AG04450 (cell line): ENCODE measurements around the gene GAB1. TPM values are rescaled to one million over a fixed set of nuclear protein-coding genes. Genes with fewer than 3 reads are reported as not detected.

Experiments used
- CTCF ChIA-PET: fragments of 300-600, 350-600 bp; formaldehyde crosslinking; extraction: SDS; loops from one replicate; lab custom pipeline; 2022; ENCODE audit warnings: antibody characterized with exemption, inconsistent platforms; lab: Charles Lee
- POLR2A ChIA-PET: fragments of 350-600 bp; formaldehyde crosslinking; extraction: SDS; loops from one replicate; lab custom pipeline; 2021; ENCODE audit warnings: antibody characterized with exemption, inconsistent platforms; lab: Yijun Ruan, JAX
- DNase-seq: peaks from one replicate; pipeline ENCODE4 v3.0.0-alpha.2; 2011; ENCODE audit warnings: low read depth, low spot score
- H3K27ac ChIP-seq: one replicate; pipeline ENCODE4 v1.5.1; 2012; ENCODE audit warnings: low read depth, low read length, control low read depth
- H3K27me3 ChIP-seq: one replicate; pipeline ENCODE4 v1.6.0; 2012; ENCODE audit warnings: low read length; ENCODE audit not compliant: control insufficient read depth, insufficient read depth
- H3K4me3 ChIP-seq: 2 replicates; pipeline ENCODE4 v1.5.1; 2011; ENCODE audit warnings: mild to moderate bottlenecking, low read depth, low read length, control low read depth
- H3K9me3 ChIP-seq: 2 replicates; pipeline ENCODE4 v1.5.1; 2012; ENCODE audit warnings: low read length; ENCODE audit not compliant: control insufficient read depth, insufficient read depth
- polyA plus RNA-seq: library from polyadenylated mRNA; depleted of rRNA; stranded (reverse); fragments of >200 nt; gene quantifications from 2 replicates; pipeline ENCODE4 v1.2.3, GENCODE V29; 2011
- TF ChIP-seq, protein P1 (sequence below): IDR thresholded peaks from 2 replicates; pipeline ENCODE4 v1.5.1; 2011; ENCODE audit warnings: low read depth, low read length, control low read depth, inconsistent platforms

GAB1 gene
- polyA plus RNA-seq, 1 experiment: 13.8 TPM

DNA sequence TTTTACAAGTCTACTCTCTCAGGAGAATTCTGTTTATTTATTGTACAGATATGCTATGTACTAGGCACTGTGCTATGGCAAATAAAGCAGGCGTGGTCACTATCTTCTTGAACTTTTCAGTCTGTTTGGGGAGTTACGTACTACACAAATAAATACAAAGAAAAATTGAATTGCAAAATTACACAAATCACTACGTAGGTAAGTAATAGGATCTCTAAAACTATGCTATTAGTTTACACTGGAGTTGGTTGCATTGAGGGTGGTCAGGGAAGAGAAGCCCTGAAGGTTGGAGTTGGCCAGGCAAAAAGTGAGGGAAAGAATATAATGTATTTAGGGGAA lies 75.7 kb downstream of the GAB1 start:
- CTCF ChIA-PET: interaction anchor here (1.5 kb wide), 1 partner anchor 12 kb away, joined by 3 read pairs; no protein-coding TSS in a partner anchor
- TF ChIP-seq, protein P1, sequence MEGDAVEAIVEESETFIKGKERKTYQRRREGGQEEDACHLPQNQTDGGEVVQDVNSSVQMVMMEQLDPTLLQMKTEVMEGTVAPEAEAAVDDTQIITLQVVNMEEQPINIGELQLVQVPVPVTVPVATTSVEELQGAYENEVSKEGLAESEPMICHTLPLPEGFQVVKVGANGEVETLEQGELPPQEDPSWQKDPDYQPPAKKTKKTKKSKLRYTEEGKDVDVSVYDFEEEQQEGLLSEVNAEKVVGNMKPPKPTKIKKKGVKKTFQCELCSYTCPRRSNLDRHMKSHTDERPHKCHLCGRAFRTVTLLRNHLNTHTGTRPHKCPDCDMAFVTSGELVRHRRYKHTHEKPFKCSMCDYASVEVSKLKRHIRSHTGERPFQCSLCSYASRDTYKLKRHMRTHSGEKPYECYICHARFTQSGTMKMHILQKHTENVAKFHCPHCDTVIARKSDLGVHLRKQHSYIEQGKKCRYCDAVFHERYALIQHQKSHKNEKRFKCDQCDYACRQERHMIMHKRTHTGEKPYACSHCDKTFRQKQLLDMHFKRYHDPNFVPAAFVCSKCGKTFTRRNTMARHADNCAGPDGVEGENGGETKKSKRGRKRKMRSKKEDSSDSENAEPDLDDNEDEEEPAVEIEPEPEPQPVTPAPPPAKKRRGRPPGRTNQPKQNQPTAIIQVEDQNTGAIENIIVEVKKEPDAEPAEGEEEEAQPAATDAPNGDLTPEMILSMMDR: no peak
- H3K4me3 ChIP-seq: no peak overlapping the region
- no peaks in the 10 kb centered on the region for H3K9me3 ChIP-seq
- H3K27ac ChIP-seq: no peak overlapping the region
- POLR2A ChIA-PET: no interaction called here
- DNase-seq: no peak
- no peaks in the 10 kb centered on the region for H3K27me3 ChIP-seq

DNA sequence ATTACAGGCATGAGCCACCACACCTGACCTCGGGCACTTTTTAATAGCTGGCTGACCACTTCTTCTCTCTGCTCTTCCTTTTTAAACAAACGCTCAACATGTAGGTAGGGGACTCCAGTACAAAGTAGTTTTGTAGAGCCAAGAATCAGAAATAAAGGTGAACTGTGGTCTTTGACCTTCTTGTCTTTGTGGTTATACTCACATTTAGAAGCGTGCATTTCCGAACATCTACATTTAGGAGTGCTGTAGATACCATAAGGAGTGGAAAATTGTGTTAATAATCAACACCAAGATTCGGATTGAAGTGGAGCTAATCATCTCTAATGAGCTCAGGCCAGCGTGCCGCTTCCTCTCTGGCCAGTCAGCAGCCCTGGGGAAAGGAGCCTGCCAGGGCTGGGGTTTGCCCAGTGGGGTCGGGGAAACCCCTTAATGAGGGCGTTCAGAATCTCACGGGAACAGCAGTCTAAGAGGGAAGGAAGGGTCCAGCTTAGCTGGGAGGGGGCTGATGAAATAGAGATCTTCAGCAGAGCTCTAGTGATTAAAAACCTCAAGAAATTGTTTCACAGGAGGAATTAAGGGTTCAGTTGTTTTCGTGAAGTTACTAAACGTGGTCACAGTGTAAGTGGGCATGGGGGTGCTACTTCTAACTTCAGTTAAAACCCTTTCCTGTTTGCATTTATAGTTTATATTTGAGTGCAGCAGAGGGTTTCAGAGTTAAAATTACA lies 81.2 kb downstream of the GAB1 start:
- H3K27me3 ChIP-seq: no peaks in the 10 kb centered on the region
- CTCF ChIA-PET: interaction anchor here (0.8 to 0.9 kb wide), 2 partner anchors 17 to 41 kb away, joined by 3 read pairs; no protein-coding TSS in a partner anchor
- TF ChIP-seq, protein P1: no peak
- no peak overlapping the region for H3K27ac ChIP-seq
- POLR2A ChIA-PET: no interaction called here
- H3K4me3 ChIP-seq: no peak overlapping the region
- no peaks in the 10 kb centered on the region for H3K9me3 ChIP-seq
- DNase-seq: no peak

DNA sequence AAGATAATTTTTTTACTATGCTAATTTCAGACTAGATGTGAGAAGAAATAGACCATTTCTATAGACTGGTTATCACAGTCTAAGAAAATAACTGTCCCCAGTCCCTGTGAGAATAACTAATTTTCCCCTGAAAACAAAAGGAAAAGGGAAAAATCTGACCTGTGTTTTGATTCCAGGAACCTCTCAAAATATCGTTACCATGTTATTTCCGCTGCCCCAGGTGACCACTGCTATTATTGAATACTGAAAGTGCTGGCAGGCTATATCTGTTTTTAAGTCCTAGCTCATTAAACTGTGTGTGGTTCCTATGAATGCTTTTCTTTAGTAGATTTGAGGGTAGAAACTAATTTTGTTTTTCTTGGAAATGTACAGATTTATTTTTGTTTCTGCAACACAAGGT lies 83.6 kb downstream of the GAB1 start:
- CTCF ChIA-PET: no interaction called here
- POLR2A ChIA-PET: no interaction called here
- no peaks in the 10 kb centered on the region for H3K27me3 ChIP-seq
- no peaks in the 10 kb centered on the region for H3K9me3 ChIP-seq
- no peak overlapping the region for H3K4me3 ChIP-seq
- DNase-seq: no peak
- H3K27ac ChIP-seq: no peak overlapping the region
- TF ChIP-seq, protein P1: no peak

DNA sequence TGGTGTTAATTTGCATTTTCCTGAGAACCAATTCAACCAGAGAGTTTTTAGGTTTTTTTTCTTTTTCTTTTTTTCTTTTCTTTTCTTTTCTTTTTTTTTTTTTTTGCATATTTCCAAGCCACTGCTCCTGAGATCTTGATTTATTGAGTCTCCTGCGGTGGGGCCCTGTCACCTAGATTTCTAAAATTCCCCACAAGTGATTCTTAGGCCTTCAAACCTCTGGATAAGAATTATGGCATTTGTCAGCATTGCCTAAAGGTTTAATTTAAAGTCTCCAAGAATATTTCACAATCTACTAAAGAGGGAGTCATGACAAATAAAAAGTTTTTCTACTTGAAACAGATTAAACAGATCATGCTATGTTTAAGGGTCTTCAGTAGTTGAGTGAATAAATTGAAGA lies 84.9 kb downstream of the GAB1 start:
- DNase-seq: no peak
- H3K9me3 ChIP-seq: no peaks in the 10 kb centered on the region
- TF ChIP-seq, protein P1: no peak
- H3K27ac ChIP-seq: no peak overlapping the region
- ChIA-PET POLR2A (no interaction called here), CTCF (no interaction called here)
- H3K27me3 ChIP-seq: no peaks in the 10 kb centered on the region
- H3K4me3 ChIP-seq: no peak overlapping the region

DNA sequence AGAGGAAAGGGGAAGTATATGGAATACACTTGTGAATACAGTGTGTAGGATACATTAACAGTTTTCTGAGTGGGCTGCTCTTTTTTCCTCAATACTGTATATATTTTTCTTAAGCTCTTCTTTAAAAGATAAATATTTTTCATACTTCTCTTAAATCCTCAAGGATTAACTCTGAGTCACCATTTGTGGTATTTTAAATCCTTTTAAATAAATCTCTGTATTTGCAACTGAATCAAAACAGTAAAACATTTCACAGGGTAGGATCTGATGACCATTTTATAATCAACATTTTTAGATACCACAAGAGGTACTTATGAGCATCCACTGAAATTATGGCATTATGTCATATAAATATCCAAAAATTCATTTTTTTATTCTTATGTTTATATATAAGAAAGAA lies 87.6 kb downstream of the GAB1 start:
- Histone ChIP-seq H3K4me3 (no peak overlapping the region), H3K9me3 (peaks cover 4% of the 10 kb centered on the region; the same call in 1 of the 2 replicates), H3K27ac (no peak overlapping the region), H3K27me3 (no peaks in the 10 kb centered on the region)
- POLR2A ChIA-PET: interaction anchor here (0.7 kb wide), 1 partner anchor 87 kb away, joined by 5 read pairs; the partner anchor contains the start of gene GAB1
- TF ChIP-seq, protein P1: no peak
- DNase-seq: peak; percentile 34
- CTCF ChIA-PET: interaction anchor here (0.9 to 1.1 kb wide), 2 partner anchors 16 to 24 kb away, joined by 3 to 4 read pairs; no protein-coding TSS in a partner anchor
